Esophagus squamous epithelium (tissue), 5 donors: Measurements from ENCODE around the gene DNASE1L3. TPM values are rescaled to one million over a fixed set of nuclear protein-coding genes. Genes with fewer than 3 reads are reported as not detected.

ENCODE experiments used
- DNase-seq: peaks from one replicate; lab custom pipeline; 2025; lab: John Stamatoyannopoulos, UW
- H3K27ac ChIP-seq, 4 donors: fragments of 200-600 bp; sonication (generic); one replicate each; pipeline ENCODE4 v1.5.1; 2016 to 2019; ENCODE audit warnings: mild to moderate bottlenecking in 1 of 4
- H3K27me3 ChIP-seq, 4 donors: fragments of 200-600 bp; sonication (generic); 1 replicate in 3 of 4; 2 replicates in 1 of 4; pipeline versions ENCODE4 v1.5.1 to v1.6.0; 2017 to 2021; ENCODE audit warnings: antibody characterized with exemption in 1 of 4
- H3K36me3 ChIP-seq, 3 donors: fragments of 200-600 bp; sonication (generic); one replicate each; pipeline ENCODE4 v1.5.1; 2016 to 2019
- H3K4me1 ChIP-seq, 3 donors: fragments of 200-600 bp; sonication (generic); one replicate each; pipeline ENCODE4 v1.5.1; 2017 to 2019
- H3K4me3 ChIP-seq, 4 donors: fragments of 200-600 bp; sonication (generic); 1 replicate in 3 of 4; 2 replicates in 1 of 4; pipeline ENCODE4 v1.5.1; 2016 to 2019; ENCODE audit warnings: mild to moderate bottlenecking in 2 of 4, moderate library complexity in 1 of 4
- H3K9me3 ChIP-seq, 3 donors: fragments of 200-600 bp; sonication (generic); one replicate each; pipeline ENCODE4 v1.5.1; 2016 to 2019
- POLR2A ChIP-seq, 4 donors: fragments of 450-650 bp; IDR thresholded peaks; one replicate each; pipeline ENCODE4 v1.6.1; 2017; ENCODE audit warnings: antibody characterized with exemption in 4 of 4, mild to moderate bottlenecking in 4 of 4, moderate library complexity in 3 of 4
- WGBS, 2 donors: methylation state at CpG; one replicate each; pipeline ENCODE4 v1.1.5; 2018; 5-methylcytosine and 5-hydroxymethylcytosine counted together
- intact Hi-C: fragments of 100-400 bp; cut with DNase I; formaldehyde crosslinking; loops from one replicate; pipeline ENCODE4 v1.15.0; 2022
- total RNA-seq, 4 donors: library from RNA; depleted of rRNA; stranded (reverse); fragments of >200 nt; gene quantifications; one replicate each; pipeline ENCODE4 v1.1.0, GENCODE V29; 2016
- TF ChIP-seq, protein P1 (sequence below), 6 experiments: fragments of 450-650 bp in 4 of 6; fragments of 200-600 bp in 2 of 6; sonication (generic) in 2 of 6; IDR thresholded peaks; one replicate each; pipeline ENCODE4 v1.5.1; 2016 to 2019; ENCODE audit warnings: antibody characterized with exemption in 6 of 6, mild to moderate bottlenecking in 4 of 6, moderate library complexity in 4 of 6
- donor health status: DM: yes; HTN: yes; CAD: no.

Gene DNASE1L3
- total RNA-seq, 4 donors from 2014 or later: 8.3 to 15.3 (median 11.9) TPM

DNA sequence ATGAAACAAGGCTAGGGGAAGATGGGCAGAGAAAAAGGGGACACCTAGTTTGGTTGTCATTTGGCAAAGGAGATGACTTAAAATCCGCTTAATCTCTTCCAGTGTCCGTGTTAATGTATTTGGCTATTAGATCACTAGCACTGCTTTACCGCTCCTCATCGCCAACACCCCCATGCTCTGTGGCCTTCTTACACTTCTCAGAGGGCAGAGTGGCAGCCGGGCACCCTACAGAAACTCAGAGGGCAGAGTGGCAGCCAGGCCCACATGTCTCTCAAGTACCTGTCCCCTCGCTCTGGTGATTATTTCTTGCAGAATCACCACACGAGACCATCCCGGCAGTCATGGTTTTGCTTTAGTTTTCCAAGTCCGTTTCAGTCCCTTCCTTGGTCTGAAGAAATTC lies 39.6 kb downstream of the DNASE1L3 start:
- no peak for TF ChIP-seq POLR2A (IDR thresholded peaks at IDR 0.05)
- TF ChIP-seq, protein P1, sequence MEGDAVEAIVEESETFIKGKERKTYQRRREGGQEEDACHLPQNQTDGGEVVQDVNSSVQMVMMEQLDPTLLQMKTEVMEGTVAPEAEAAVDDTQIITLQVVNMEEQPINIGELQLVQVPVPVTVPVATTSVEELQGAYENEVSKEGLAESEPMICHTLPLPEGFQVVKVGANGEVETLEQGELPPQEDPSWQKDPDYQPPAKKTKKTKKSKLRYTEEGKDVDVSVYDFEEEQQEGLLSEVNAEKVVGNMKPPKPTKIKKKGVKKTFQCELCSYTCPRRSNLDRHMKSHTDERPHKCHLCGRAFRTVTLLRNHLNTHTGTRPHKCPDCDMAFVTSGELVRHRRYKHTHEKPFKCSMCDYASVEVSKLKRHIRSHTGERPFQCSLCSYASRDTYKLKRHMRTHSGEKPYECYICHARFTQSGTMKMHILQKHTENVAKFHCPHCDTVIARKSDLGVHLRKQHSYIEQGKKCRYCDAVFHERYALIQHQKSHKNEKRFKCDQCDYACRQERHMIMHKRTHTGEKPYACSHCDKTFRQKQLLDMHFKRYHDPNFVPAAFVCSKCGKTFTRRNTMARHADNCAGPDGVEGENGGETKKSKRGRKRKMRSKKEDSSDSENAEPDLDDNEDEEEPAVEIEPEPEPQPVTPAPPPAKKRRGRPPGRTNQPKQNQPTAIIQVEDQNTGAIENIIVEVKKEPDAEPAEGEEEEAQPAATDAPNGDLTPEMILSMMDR (IDR thresholded peaks at IDR 0.05): no peak
- peak overlapping the region in 3 of 4 donors; percentile 6 to 63 (median 46) for H3K27ac ChIP-seq
- no peak overlapping the region for H3K4me3 ChIP-seq
- WGBS, 2 donors: 80 to 82% methylated on average over 9 of the region's 9 CpGs
- peaks cover 0 to 55% (median 14%) of the 10 kb centered on the region in 3 donors for H3K36me3 ChIP-seq
- no peak for DNase-seq
- intact Hi-C loops: loop anchor here (5.0 kb wide), 1 partner anchor 164 kb away; the partner anchor contains the start of gene FLNB
- no peaks in the 10 kb centered on the region for H3K9me3 ChIP-seq
- H3K27me3 ChIP-seq: no peaks in the 10 kb centered on the region
- peaks cover 0 to 48% (median 21%) of the 10 kb centered on the region in 3 donors for H3K4me1 ChIP-seq

DNA sequence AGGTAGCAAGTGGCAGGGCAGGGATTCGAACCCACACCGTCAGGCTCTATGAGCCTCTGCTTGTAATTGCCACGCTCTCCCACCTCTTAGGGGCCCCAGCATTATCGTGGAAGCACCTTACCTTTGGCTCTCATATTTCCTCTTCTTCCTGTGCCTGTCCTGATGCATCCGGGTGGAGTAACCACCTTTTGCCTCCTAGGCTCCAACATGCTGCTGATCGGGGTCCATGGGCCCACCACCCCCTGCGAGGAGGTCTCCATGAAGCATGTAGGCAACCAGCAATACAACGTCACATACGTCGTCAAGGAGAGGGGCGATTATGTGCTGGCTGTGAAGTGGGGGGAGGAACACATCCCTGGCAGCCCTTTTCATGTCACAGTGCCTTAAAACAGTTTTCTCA lies 40.4 kb downstream of the DNASE1L3 start:
- intact Hi-C loops: loop anchor here (5.0 kb wide), 1 partner anchor 163 kb away; the partner anchor contains the start of gene FLNB
- TF ChIP-seq, protein P1 (IDR thresholded peaks at IDR 0.05): no peak
- no peak for TF ChIP-seq POLR2A (IDR thresholded peaks at IDR 0.05)
- Histone ChIP-seq H3K27me3 (no peaks in the 10 kb centered on the region), H3K27ac (peak overlapping the region in 2 of 4 donors; percentile 6 to 39), H3K36me3 (peaks cover 0 to 62% (median 14%) of the 10 kb centered on the region in 3 donors), H3K4me3 (no peak overlapping the region), H3K4me1 (peaks cover 0 to 44% (median 13%) of the 10 kb centered on the region in 3 donors), H3K9me3 (no peaks in the 10 kb centered on the region)
- 84 to 89% methylated on average over 10 to 11 of the region's 11 CpGs for WGBS, 2 donors
- no peak for DNase-seq

DNA sequence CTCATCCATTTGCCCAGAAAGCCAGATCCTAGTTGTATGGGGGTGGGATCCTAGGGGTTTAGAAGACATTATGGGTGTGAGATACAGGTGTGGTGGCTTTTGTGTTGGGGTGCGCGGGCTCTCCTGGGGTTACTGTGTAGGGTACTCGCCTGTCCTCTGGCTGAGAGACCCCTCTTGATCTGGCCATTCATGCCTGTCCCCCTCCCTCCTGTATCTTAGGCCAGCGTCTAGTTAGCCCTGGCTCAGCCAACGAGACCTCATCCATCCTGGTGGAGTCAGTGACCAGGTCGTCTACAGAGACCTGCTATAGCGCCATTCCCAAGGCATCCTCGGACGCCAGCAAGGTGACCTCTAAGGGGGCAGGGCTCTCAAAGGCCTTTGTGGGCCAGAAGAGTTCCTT lies 41.4 kb downstream of the DNASE1L3 start:
- Histone ChIP-seq H3K27ac (peak overlapping the region in 3 of 4 donors; percentile 6 to 52 (median 39)), H3K4me1 (peaks cover 0 to 44% (median 12%) of the 10 kb centered on the region in 3 donors)
- no peak for DNase-seq

DNA sequence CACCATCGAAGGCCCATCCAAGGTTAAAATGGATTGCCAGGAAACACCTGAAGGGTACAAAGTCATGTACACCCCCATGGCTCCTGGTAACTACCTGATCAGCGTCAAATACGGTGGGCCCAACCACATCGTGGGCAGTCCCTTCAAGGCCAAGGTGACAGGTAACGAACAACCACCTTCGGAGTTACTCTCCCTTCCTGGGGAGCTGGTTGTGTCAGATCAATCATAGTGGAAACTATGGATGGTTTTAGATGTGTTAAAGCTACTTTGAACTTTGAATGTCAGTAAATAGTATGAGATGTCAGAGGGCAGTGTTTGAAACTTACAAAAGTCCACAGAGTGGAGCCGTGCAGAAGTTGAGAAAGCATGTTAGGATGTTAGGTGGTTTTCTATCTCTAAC lies 42.3 kb downstream of the DNASE1L3 start:
- 81 to 90% methylated on average over 5 to 7 of the region's 7 CpGs for WGBS, 2 donors
- intact Hi-C loops: no loop called here
- Histone ChIP-seq H3K4me3 (no peak overlapping the region), H3K27me3 (no peaks in the 10 kb centered on the region), H3K9me3 (no peaks in the 10 kb centered on the region), H3K36me3 (peaks cover 0 to 81% (median 14%) of the 10 kb centered on the region in 3 donors), H3K27ac (peak overlapping the region in 3 of 4 donors; percentile 42 to 76 (median 43)), H3K4me1 (peaks cover 0 to 40% (median 15%) of the 10 kb centered on the region in 3 donors)
- TF ChIP-seq, protein P1 (IDR thresholded peaks at IDR 0.05): no peak
- TF ChIP-seq POLR2A (IDR thresholded peaks at IDR 0.05): no peak
- DNase-seq: no peak

More for the DNA sequence above, 41.4 kb downstream of the DNASE1L3 start:
- TF ChIP-seq, protein P1 (IDR thresholded peaks at IDR 0.05): no peak
- TF ChIP-seq POLR2A (IDR thresholded peaks at IDR 0.05): no peak
- Histone ChIP-seq H3K9me3 (no peaks in the 10 kb centered on the region), H3K36me3 (peaks cover 0 to 72% (median 14%) of the 10 kb centered on the region in 3 donors), H3K4me3 (no peak overlapping the region), H3K27me3 (no peaks in the 10 kb centered on the region)
- intact Hi-C loops: no loop called here
- 87 to 100% methylated on average over 3 to 5 of the region's 9 CpGs for WGBS, 2 donors
